Measurements from ENCODE around the gene MTX2.

Gene MTX2

GRCh38 chr2:176383836-176384442 lies 114.7 kb downstream of the MTX2 start:
- Histone ChIP-seq H3K4me1 (ENCODE audit: low read length) (no peaks in the 10 kb centered on the region), H3K27ac (ENCODE audit: low read length) (no peak overlapping the region), H3K9ac (ENCODE audit: low read length) (no peak overlapping the region), H3K36me3 (replicated peaks; ENCODE audit: insufficient read depth, low read length) (no peaks in the 10 kb centered on the region), H3K4me3 (ENCODE audit: low read length) (no peak overlapping the region), H3K79me2 (ENCODE audit: low read length) (no peaks in the 10 kb centered on the region), H3K9me3 (replicated peaks; ENCODE audit: insufficient read depth, low read length) (no peaks in the 10 kb centered on the region), H3K9me2 (replicated peaks; ENCODE audit: insufficient read depth, low read length) (no peaks in the 10 kb centered on the region), H2AFZ (ENCODE audit: low read length) (no peak overlapping the region), H3F3A (ENCODE audit: insufficient read depth, low read length) (no peaks in the 10 kb centered on the region), H3K27me3 (replicated peaks; ENCODE audit: insufficient read depth, low read length) (no peaks in the 10 kb centered on the region), H3K4me2 (ENCODE audit: low read depth, low read length) (no peak overlapping the region), H4K20me1 (ENCODE audit: insufficient read depth, low read length) (no peaks in the 10 kb centered on the region)
- TF ChIP-seq CTCF (IDR thresholded peaks at IDR 0.05; ENCODE audit: low read length) (no peak), EZH2phosphoT487 (IDR thresholded peaks at IDR 0.05; ENCODE audit: low read length) (no peak), EZH2 (optimal IDR thresholded peaks at IDR 0.05; ENCODE audit: low read depth, low read length) (no peak)
- DNase-seq: no peak

- no peaks in the 10 kb centered on the region for H3K27me3 ChIP-seq (replicated peaks; ENCODE audit: insufficient read depth, low read length)
- H2AFZ ChIP-seq (ENCODE audit: low read length): no peak overlapping the region
- H4K20me1 ChIP-seq (ENCODE audit: insufficient read depth, low read length): no peaks in the 10 kb centered on the region
- H3K4me1 ChIP-seq (ENCODE audit: low read length): no peaks in the 10 kb centered on the region
- H3K27ac ChIP-seq (ENCODE audit: low read length): no peak overlapping the region
- DNase-seq: no peak
- no peaks in the 10 kb centered on the region for H3K36me3 ChIP-seq (replicated peaks; ENCODE audit: insufficient read depth, low read length)
- H3K9me3 ChIP-seq (replicated peaks; ENCODE audit: insufficient read depth, low read length): no peaks in the 10 kb centered on the region
- H3K9ac ChIP-seq (ENCODE audit: low read length): no peak overlapping the region
- no peak overlapping the region for H3K4me3 ChIP-seq (ENCODE audit: low read length)
- no peaks in the 10 kb centered on the region for H3F3A ChIP-seq (ENCODE audit: insufficient read depth, low read length)
- TF ChIP-seq EZH2phosphoT487 (IDR thresholded peaks at IDR 0.05; ENCODE audit: low read length) (no peak), CTCF (IDR thresholded peaks at IDR 0.05; ENCODE audit: low read length) (no peak), EZH2 (optimal IDR thresholded peaks at IDR 0.05; ENCODE audit: low read depth, low read length) (no peak)
- H3K79me2 ChIP-seq (ENCODE audit: low read length): no peaks in the 10 kb centered on the region
- H3K4me2 ChIP-seq (ENCODE audit: low read depth, low read length): no peak overlapping the region
- H3K9me2 ChIP-seq (replicated peaks; ENCODE audit: insufficient read depth, low read length): no peaks in the 10 kb centered on the region
Measured at GRCh38 chr2:176385219-176385759, 116.0 kb downstream of the MTX2 start.

- no peak for DNase-seq
- H3K9me3 ChIP-seq (replicated peaks; ENCODE audit: insufficient read depth, low read length): no peaks in the 10 kb centered on the region
- H2AFZ ChIP-seq (ENCODE audit: low read length): no peak overlapping the region
Measured at GRCh38 chr2:176385838-176386237, 116.6 kb downstream of the MTX2 start.

More at GRCh38 chr2:176385838-176386237, 116.6 kb downstream of the MTX2 start:
- H3K27me3 ChIP-seq (replicated peaks; ENCODE audit: insufficient read depth, low read length): no peaks in the 10 kb centered on the region
- TF ChIP-seq CTCF (IDR thresholded peaks at IDR 0.05; ENCODE audit: low read length): no peak
- TF ChIP-seq EZH2phosphoT487 (IDR thresholded peaks at IDR 0.05; ENCODE audit: low read length): no peak
- TF ChIP-seq EZH2 (optimal IDR thresholded peaks at IDR 0.05; ENCODE audit: low read depth, low read length): no peak
- no peaks in the 10 kb centered on the region for H3K79me2 ChIP-seq (ENCODE audit: low read length)
- no peak overlapping the region for H3K9ac ChIP-seq (ENCODE audit: low read length)
- no peak overlapping the region for H3K4me2 ChIP-seq (ENCODE audit: low read depth, low read length)
- no peaks in the 10 kb centered on the region for H3K4me1 ChIP-seq (ENCODE audit: low read length)
- H3K4me3 ChIP-seq (ENCODE audit: low read length): no peak overlapping the region
- H3K9me2 ChIP-seq (replicated peaks; ENCODE audit: insufficient read depth, low read length): no peaks in the 10 kb centered on the region
- no peaks in the 10 kb centered on the region for H3K36me3 ChIP-seq (replicated peaks; ENCODE audit: insufficient read depth, low read length)
- H3K27ac ChIP-seq (ENCODE audit: low read length): no peak overlapping the region
- no peaks in the 10 kb centered on the region for H4K20me1 ChIP-seq (ENCODE audit: insufficient read depth, low read length)
- no peaks in the 10 kb centered on the region for H3F3A ChIP-seq (ENCODE audit: insufficient read depth, low read length)
